Measurements from ENCODE around the gene GPC3.

GPC3 gene

GRCh38 chrX:133965321-133965720 is 20.1 kb downstream of the GPC3 start:
- DNase-seq = no peak

GRCh38 chrX:133961046-133961445 is 24.3 kb downstream of the GPC3 start:
- DNase-seq = no peak

- no peak for DNase-seq
These were observed 25.4 kb downstream of the GPC3 start for GRCh38 chrX:133959972-133960371.

GRCh38 chrX:133958997-133959688 is 26.3 kb downstream of the GPC3 start:
- no peak for DNase-seq

GRCh38 chrX:133956570-133957340 is 28.6 kb downstream of the GPC3 start:
- no peak for DNase-seq

- no peak for DNase-seq
These were observed 31.5 kb downstream of the GPC3 start for GRCh38 chrX:133953785-133954355.

- no peak for DNase-seq
These were observed 32.3 kb downstream of the GPC3 start for GRCh38 chrX:133953078-133953477.

GRCh38 chrX:133951098-133951497 is 34.3 kb downstream of the GPC3 start:
- no peak for DNase-seq

GRCh38 chrX:133950214-133950613 is 35.2 kb downstream of the GPC3 start:
- DNase-seq = no peak

GRCh38 chrX:133948895-133949294 is 36.5 kb downstream of the GPC3 start:
- DNase-seq = no peak

- no peak for DNase-seq
These were observed 37.4 kb downstream of the GPC3 start for GRCh38 chrX:133947996-133948395.

- DNase-seq = no peak
These were observed 38.4 kb downstream of the GPC3 start for GRCh38 chrX:133947022-133947421.

GRCh38 chrX:133943507-133943906 is 41.9 kb downstream of the GPC3 start:
- DNase-seq = no peak

- DNase-seq = no peak
These were observed 45.6 kb downstream of the GPC3 start for GRCh38 chrX:133939655-133940302.

- no peak for DNase-seq
These were observed 46.9 kb downstream of the GPC3 start for GRCh38 chrX:133938530-133938929.

- no peak for DNase-seq
These were observed 48.4 kb downstream of the GPC3 start for GRCh38 chrX:133937022-133937421.

GRCh38 chrX:133935076-133935475 is 50.3 kb downstream of the GPC3 start:
- DNase-seq = no peak

- DNase-seq = no peak
These were observed 52.1 kb downstream of the GPC3 start for GRCh38 chrX:133933316-133933715.

- no peak for DNase-seq
These were observed 55.4 kb downstream of the GPC3 start for GRCh38 chrX:133929836-133930464.

- no peak for DNase-seq
These were observed 57.0 kb downstream of the GPC3 start for GRCh38 chrX:133928365-133928764.

GRCh38 chrX:133926809-133927208 is 58.6 kb downstream of the GPC3 start:
- no peak for DNase-seq

- no peak for DNase-seq
These were observed 59.3 kb downstream of the GPC3 start for GRCh38 chrX:133926099-133926498.

- DNase-seq = no peak
These were observed 60.8 kb downstream of the GPC3 start for GRCh38 chrX:133924548-133924947.

Measured in CD4-positive, alpha-beta T cell treated with Interleukin-4 for 4 hours (primary cell).